Keratinocyte (primary cell): ENCODE data around the gene SETD7.

ENCODE experiments used
- CTCF ChIP-seq, 3 experiments: IDR thresholded peaks in 1 of 3; conservative IDR thresholded peaks in 1 of 3; optimal IDR thresholded peaks in 1 of 3; 2 replicates in 2 of 3; 3 replicates in 1 of 3; pipeline versions ENCODE3 to v1.5.1; 2011; ENCODE audit warnings: low read length in 3 of 3, mild to moderate bottlenecking in 3 of 3, moderate library complexity in 2 of 3, control low read depth in 1 of 3, inconsistent platforms in 1 of 3; ENCODE audit not compliant: insufficient read depth in 2 of 3; ENCODE audit errors: extremely low read depth in 1 of 3
- EZH2 ChIP-seq: IDR thresholded peaks from one replicate; pipeline ENCODE4 v1.6.1; 2012; ENCODE audit warnings: inconsistent platforms, mild to moderate bottlenecking, low read length, moderate library complexity

- TF ChIP-seq CTCF (optimal IDR thresholded peaks at IDR 0.05 in 1 of 3, IDR thresholded peaks at IDR 0.05 in 1 of 3, conservative IDR thresholded peaks at IDR 0.05 in 1 of 3; ENCODE audit: extremely low read depth in 1 of 3, insufficient read depth in 2 of 3, low read length in 3 of 3) (no peak), EZH2 (no peak)
Observed at GRCh38 chr4:139460565-139460964, 95.5 kb downstream of the SETD7 start.
